C4-2B (cell line): ENCODE results near the gene SLC45A2.
A peak's percentile ranks its signal among the peaks of the same experiment; 100 is the strongest.

Experiments used
- H3K27ac ChIP-seq: fragments of 450-650 bp; 2 replicates; pipeline ENCODE4 v1.5.1; 2017
- ZFX ChIP-seq: fragments of 450-650 bp; IDR thresholded peaks from 2 replicates; pipeline ENCODE4 v1.6.1; 2017
- TF ChIP-seq, protein P1 (sequence below): fragments of 450-650 bp; conservative IDR thresholded peaks from 2 replicates; pipeline ENCODE4 v1.5.1; 2017; ENCODE audit warnings: mild to moderate bottlenecking

SLC45A2 gene

DNA sequence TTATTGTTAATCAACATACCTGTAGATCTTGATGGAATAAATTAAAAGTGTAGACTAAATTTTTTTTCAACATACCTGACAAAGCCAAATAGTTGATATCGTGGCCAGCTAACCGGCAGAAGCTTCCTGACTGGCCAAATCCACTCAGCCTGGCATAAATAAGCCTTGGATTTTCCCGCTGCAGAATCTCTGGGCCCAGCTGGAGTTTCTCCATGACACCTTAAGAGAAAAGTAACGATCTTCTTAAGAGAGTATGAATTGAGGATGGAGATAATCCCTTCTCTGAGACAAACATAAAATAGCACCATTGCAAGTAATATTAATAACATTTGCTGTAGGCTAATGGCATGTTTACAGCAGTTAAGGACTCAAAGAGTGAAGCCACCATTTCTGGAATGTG is 21.2 kb upstream of the SLC45A2 start:
- TF ChIP-seq, protein P1, sequence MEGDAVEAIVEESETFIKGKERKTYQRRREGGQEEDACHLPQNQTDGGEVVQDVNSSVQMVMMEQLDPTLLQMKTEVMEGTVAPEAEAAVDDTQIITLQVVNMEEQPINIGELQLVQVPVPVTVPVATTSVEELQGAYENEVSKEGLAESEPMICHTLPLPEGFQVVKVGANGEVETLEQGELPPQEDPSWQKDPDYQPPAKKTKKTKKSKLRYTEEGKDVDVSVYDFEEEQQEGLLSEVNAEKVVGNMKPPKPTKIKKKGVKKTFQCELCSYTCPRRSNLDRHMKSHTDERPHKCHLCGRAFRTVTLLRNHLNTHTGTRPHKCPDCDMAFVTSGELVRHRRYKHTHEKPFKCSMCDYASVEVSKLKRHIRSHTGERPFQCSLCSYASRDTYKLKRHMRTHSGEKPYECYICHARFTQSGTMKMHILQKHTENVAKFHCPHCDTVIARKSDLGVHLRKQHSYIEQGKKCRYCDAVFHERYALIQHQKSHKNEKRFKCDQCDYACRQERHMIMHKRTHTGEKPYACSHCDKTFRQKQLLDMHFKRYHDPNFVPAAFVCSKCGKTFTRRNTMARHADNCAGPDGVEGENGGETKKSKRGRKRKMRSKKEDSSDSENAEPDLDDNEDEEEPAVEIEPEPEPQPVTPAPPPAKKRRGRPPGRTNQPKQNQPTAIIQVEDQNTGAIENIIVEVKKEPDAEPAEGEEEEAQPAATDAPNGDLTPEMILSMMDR: no peak
- no peak for TF ChIP-seq ZFX
- no peak overlapping the region for H3K27ac ChIP-seq

DNA sequence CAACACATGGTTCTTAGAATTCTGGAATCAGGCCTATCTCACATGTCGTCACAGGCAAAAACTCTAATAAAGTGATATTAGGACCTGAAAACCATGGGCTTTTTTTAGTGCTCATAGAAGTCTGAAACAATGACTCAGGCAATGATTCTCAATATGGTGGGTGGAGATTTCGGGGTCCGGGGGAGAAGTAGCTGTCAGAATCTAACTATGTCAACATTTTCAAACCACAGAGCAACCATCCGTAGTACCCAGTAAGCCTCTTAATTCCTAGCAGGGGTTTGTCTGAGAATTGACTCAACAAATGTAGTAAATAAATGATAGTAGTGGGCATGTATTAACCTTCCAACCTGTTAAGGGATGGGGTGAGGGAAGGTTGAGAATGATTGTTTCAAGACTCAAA is 20.7 kb upstream of the SLC45A2 start:
- H3K27ac ChIP-seq: no peak overlapping the region
- TF ChIP-seq, protein P1: no peak
- TF ChIP-seq ZFX: no peak

DNA sequence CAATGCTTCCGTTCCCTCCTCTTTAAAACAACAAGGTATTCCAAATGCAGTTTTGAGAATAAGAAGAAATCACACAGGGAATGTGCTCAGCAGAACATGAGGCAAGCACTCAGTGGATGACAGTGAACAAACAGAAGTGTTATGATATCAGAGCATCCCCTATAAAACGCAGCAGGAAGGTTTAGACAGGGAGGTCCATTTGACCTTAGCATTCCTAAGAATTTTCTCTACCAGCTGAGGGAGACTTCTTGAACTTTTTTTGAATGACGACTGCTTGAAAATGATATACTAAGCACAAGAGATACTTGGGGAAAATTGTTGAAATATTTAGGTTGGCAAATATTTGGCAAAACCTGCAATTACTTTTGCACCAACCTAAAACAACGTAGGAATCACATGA is 19.4 kb upstream of the SLC45A2 start:
- no peak overlapping the region for H3K27ac ChIP-seq
- no peak for TF ChIP-seq ZFX
- TF ChIP-seq, protein P1: no peak

DNA sequence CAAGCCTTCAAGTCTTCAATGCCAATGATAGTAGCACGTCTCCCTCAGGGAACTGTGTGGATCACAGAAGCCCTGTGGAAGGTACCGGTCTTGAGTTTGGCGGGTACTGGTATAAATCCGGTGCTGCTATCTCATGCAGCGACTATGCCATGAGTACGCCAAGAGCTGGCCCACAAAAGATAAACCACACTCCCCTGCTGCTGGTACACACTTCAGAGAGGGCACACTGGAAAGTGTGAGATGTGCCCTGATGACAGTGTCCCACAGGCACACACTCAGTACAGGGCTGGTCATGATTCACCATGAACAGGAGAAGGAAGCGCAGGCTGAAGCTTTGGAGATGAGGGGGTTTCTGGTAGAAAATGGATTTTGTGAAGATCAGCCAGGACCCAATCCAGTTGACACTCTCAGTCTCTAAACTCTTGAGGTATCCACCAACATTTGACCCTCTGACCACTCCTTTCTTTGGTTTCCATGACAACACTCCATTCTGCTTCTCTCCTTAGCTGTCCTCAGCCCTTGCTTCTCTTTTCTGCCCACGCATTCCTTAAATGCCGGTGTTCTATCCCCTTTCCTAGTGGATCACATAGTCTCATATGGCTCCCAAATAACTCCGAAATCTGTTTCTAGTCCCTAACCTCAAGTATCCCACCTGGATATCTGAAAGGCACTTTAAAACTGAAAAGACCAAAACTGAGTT is 18.3 kb upstream of the SLC45A2 start:
- no peak overlapping the region for H3K27ac ChIP-seq

DNA sequence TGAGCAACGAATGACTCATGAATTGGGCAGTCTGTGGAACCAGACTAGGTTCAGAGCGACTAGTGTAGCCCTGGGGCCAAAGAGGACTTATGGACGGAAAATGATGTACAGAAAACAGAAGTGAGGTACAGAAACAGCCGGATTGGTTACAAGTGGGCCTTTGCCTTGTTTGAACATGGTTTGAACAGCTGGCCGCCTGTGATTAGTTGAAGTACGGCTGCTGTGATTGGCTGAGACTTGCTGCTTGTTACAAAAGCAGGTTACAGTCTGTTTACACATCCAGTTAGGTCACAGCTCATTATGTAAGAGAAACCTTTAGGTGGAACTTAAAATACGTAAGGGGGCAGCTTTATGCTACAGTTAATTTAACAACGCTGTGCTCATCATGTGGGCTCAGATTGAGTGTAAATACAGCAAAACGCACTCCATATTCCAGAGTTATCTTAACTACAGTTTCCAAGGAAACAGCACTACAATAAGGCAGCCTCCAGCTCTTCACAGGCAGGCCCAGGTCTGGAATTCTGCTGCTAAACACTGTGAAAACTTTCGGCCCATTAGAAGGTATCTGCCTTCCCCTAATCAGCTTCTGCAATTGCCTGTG is 16.8 kb upstream of the SLC45A2 start:
- TF ChIP-seq, protein P1: no peak
- no peak for TF ChIP-seq ZFX
- peak overlapping the region; percentile 1; the same call in 1 of the 2 replicates for H3K27ac ChIP-seq

More for the DNA sequence above, 18.3 kb upstream of the SLC45A2 start:
- TF ChIP-seq, protein P1: no peak
- TF ChIP-seq ZFX: no peak

DNA sequence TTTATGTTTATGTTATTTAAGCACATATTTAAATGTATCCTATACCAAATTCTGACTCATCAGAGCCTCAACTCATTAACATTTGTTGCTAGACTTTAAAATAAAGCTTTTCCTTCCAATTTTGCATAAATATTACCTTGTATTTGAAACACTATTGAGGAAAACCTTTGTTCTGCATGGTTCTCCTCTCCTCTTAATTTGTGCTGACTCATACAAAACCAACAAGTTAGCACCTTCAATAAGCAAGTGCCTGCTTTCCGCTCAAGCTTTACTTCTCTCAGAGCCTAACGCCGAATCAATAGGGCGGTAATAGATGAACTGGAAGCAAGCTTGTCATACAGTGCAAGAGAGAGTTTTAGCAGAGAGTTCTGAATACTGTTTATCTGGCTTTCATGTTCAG is 15.5 kb upstream of the SLC45A2 start:
- H3K27ac ChIP-seq: no peak overlapping the region

More for the DNA sequence above, 15.5 kb upstream of the SLC45A2 start:
- TF ChIP-seq ZFX: no peak
- TF ChIP-seq, protein P1: no peak
